WERI-Rb-1 (cell line): ENCODE measurements around the gene HLA-DMA.

Experiments used
- DNase-seq: peaks from one replicate; pipeline ENCODE4 v3.0.0-alpha.2; 2020
- H3K27ac ChIP-seq: fragments of 250-450 bp; sonication (Bioruptor Pico); 2 replicates; pipeline ENCODE4 v1.5.1; 2020; ENCODE audit warnings: mild to moderate bottlenecking, moderate library complexity
- H3K27me3 ChIP-seq: fragments of 250-450 bp; sonication (Bioruptor Pico); 2 replicates; pipeline ENCODE4 v1.5.1; 2021; ENCODE audit warnings: mild to moderate bottlenecking, low read depth, moderate library complexity; ENCODE audit not compliant: insufficient read depth, severe bottlenecking
- H3K36me3 ChIP-seq: fragments of 250-450 bp; sonication (Bioruptor Pico); 2 replicates; pipeline ENCODE4 v1.5.1; 2020; ENCODE audit warnings: mild to moderate bottlenecking, moderate library complexity
- H3K4me3 ChIP-seq: 2 replicates; pipeline ENCODE4 v1.5.1; 2011; ENCODE audit warnings: low read depth, mild to moderate bottlenecking, control low read depth, low read length
- H3K9me3 ChIP-seq: fragments of 250-450 bp; sonication (Bioruptor Pico); 2 replicates; pipeline ENCODE4 v1.5.1; 2021; ENCODE audit warnings: mild to moderate bottlenecking, moderate library complexity; ENCODE audit not compliant: severe bottlenecking
- CTCF ChIP-seq: IDR thresholded peaks from 2 replicates; pipeline ENCODE4 v1.5.1; 2011; ENCODE audit warnings: low read depth, mild to moderate bottlenecking, control low read depth, inconsistent platforms, low read length

Gene HLA-DMA

GRCh38 chr6:32954267-32954666 is 1.4 kb upstream of the HLA-DMA start:
- no peak overlapping the region for H3K27ac ChIP-seq
- DNase-seq = no peak
- H3K9me3 ChIP-seq = no peaks in the 10 kb centered on the region
- no peaks in the 10 kb centered on the region for H3K36me3 ChIP-seq
- H3K4me3 ChIP-seq = no peak overlapping the region
- TF ChIP-seq CTCF = no peak
- no peaks in the 10 kb centered on the region for H3K27me3 ChIP-seq

DNA sequence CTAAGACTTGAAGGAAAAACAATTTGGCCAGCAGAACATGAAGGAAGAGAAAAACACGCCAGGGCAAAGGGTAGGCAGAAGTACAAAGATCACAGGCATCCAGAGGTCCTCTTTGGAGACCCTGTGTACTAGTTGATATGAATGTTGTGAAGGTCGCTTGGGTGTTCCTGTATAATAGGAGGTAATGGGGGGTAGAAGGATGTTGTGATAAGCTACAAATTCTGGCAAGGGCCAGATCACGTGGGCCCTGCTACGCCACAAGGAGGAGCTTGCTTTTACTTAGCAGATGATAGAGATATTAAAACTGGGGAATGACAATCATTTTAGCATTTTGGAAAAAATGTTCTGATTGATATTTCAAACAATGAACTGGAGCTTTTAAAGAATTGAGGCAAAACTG is 878 bp upstream of the HLA-DMA start:
- no peak for TF ChIP-seq CTCF
- Histone ChIP-seq H3K36me3 (no peaks in the 10 kb centered on the region), H3K9me3 (no peaks in the 10 kb centered on the region), H3K27ac (no peak overlapping the region), H3K27me3 (no peaks in the 10 kb centered on the region), H3K4me3 (no peak overlapping the region)
- no peak for DNase-seq

DNA sequence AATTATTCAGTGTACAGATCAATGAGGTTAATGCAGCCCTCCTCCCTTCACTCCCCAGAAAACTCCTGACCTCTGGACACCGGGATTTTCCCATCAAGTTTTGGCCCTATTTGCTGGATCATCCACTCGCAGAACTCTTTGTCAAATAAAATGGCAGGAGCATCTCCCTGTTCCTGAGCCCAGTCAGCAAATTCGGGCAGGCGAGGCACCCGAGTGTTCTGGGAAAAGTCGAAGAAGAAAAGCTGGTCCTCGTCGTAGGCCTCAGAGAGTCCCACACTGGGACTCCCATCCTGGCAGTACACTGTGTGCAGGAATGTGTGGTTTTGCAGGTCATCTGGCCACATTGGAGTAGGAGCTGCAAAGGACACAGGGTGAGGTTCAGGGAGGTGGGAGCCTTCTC is 2.4 kb downstream of the HLA-DMA start:
- Histone ChIP-seq H3K27me3 (no peaks in the 10 kb centered on the region), H3K9me3 (no peaks in the 10 kb centered on the region), H3K4me3 (no peak overlapping the region), H3K36me3 (no peaks in the 10 kb centered on the region), H3K27ac (no peak overlapping the region)
- no peak for TF ChIP-seq CTCF
- DNase-seq = no peak

GRCh38 chr6:32950010-32950409 is 2.9 kb downstream of the HLA-DMA start:
- no peak overlapping the region for H3K27ac ChIP-seq
- H3K36me3 ChIP-seq = no peaks in the 10 kb centered on the region
- no peaks in the 10 kb centered on the region for H3K27me3 ChIP-seq
- H3K9me3 ChIP-seq = no peaks in the 10 kb centered on the region
- TF ChIP-seq CTCF = no peak
- DNase-seq = no peak
- no peak overlapping the region for H3K4me3 ChIP-seq

DNA sequence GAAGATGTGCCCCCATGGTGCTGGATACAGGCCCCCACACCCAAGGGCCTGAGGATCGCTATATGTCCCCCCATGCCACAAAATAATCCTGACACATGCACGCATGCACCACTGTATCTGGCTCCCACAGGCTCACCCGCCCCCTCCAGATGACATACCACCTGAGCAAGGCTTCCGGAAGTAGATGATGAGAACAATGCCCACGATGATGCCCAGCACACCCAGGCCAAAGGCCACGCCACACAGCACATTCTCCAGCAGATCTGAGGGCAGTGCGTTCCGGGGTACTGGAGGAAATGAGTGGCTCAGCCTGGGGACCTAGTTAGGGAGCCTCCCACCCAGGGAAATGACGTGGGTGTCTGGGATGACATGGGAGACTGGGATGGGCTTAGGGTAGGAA is 3.8 kb downstream of the HLA-DMA start:
- H3K4me3 ChIP-seq = no peak overlapping the region
- no peaks in the 10 kb centered on the region for H3K27me3 ChIP-seq
- no peaks in the 10 kb centered on the region for H3K36me3 ChIP-seq
- no peak for TF ChIP-seq CTCF
- no peak for DNase-seq
- H3K9me3 ChIP-seq = no peaks in the 10 kb centered on the region
- no peak overlapping the region for H3K27ac ChIP-seq
